ENCODE data around the gene KLK15.

GRCh38 chr19:50814883-50815282 lies 18.5 kb downstream of the KLK15 start:
- TF ChIP-seq POLR2A (IDR thresholded peaks at IDR 0.05) (no peak), CTCF (IDR thresholded peaks at IDR 0.05) (no peak)
